Measurements from ENCODE around the gene NRIP1.

Gene NRIP1

GRCh38 chr21:15064576-15065391 lies at the start of gene NRIP1:
Gene NRIP1, minus strand, starts transcription at chr21:15065000. Its CDS starts 96,808 bp downstream, at chr21:14968192.
- DNase-seq = peak; percentile 14 to 92 (median 82)

GRCh38 chr21:15112858-15113257 lies 48.1 kb upstream of the NRIP1 start:
- DNase-seq = no peak

- DNase-seq = no peak
Observed at GRCh38 chr21:15108801-15109200, 44.0 kb upstream of the NRIP1 start.

- DNase-seq = no peak
Observed at GRCh38 chr21:15104470-15104869, 39.7 kb upstream of the NRIP1 start.

GRCh38 chr21:15098908-15099307 lies 34.1 kb upstream of the NRIP1 start:
- no peak for DNase-seq

- no peak for DNase-seq
Observed at GRCh38 chr21:15098181-15098580, 33.4 kb upstream of the NRIP1 start.

- no peak for DNase-seq
Observed at GRCh38 chr21:15097580-15097979, 32.8 kb upstream of the NRIP1 start.

- no peak for DNase-seq
Observed at GRCh38 chr21:15096146-15096545, 31.3 kb upstream of the NRIP1 start.

- DNase-seq = peak in 1 of 51 donors; percentile 2
Observed at GRCh38 chr21:15095326-15095725, 30.5 kb upstream of the NRIP1 start.

GRCh38 chr21:15094706-15095105 lies 29.9 kb upstream of the NRIP1 start:
- DNase-seq = no peak

GRCh38 chr21:15093216-15093615 lies 28.4 kb upstream of the NRIP1 start:
- no peak for DNase-seq

GRCh38 chr21:15092745-15093144 lies 27.9 kb upstream of the NRIP1 start:
- DNase-seq = no peak

GRCh38 chr21:15090390-15090789 lies 25.6 kb upstream of the NRIP1 start:
- no peak for DNase-seq

GRCh38 chr21:15088488-15088887 lies 23.7 kb upstream of the NRIP1 start:
- no peak for DNase-seq

- DNase-seq = no peak
Observed at GRCh38 chr21:15084668-15085067, 19.9 kb upstream of the NRIP1 start.

- no peak for DNase-seq
Observed at GRCh38 chr21:15080526-15080925, 15.7 kb upstream of the NRIP1 start.

GRCh38 chr21:15079269-15079668 lies 14.5 kb upstream of the NRIP1 start:
- DNase-seq = no peak

- no peak for DNase-seq
Observed at GRCh38 chr21:15078180-15078579, 13.4 kb upstream of the NRIP1 start.

GRCh38 chr21:15077529-15078145 lies 12.8 kb upstream of the NRIP1 start:
- DNase-seq = no peak

- DNase-seq = no peak
Observed at GRCh38 chr21:15076730-15077129, 11.9 kb upstream of the NRIP1 start.

GRCh38 chr21:15071009-15071408 lies 6.2 kb upstream of the NRIP1 start:
- no peak for DNase-seq

- DNase-seq = no peak
Observed at GRCh38 chr21:15066123-15066575, 1.3 kb upstream of the NRIP1 start.

All from hypothalamus (tissue), 51 donors.